GM23248 (cell line): Measurements from ENCODE around the gene TXNRD1. TPM values are rescaled to one million over a fixed set of nuclear protein-coding genes. Genes with fewer than 3 reads are reported as not detected.
"Not testable (repeated sequence)": the region's sequence is repeated elsewhere in the genome, so short reads cannot be mapped to it uniquely, and the experiment has no call there.

Source experiments
- DNase-seq: peaks from one replicate; pipeline ENCODE4 v3.0.0-alpha.2; 2015
- H2AFZ ChIP-seq: fragments of 200-600 bp; sonication (generic); 2 replicates; pipeline ENCODE4 v1.6.1; 2016; ENCODE audit warnings: antibody characterized with exemption
- H3F3A ChIP-seq: fragments of 200-600 bp; sonication (generic); 2 replicates; pipeline ENCODE4 v1.6.1; 2016; ENCODE audit warnings: mild to moderate bottlenecking, antibody characterized with exemption, mixed run types; ENCODE audit not compliant: insufficient read depth
- H3K27ac ChIP-seq: fragments of 200-600 bp; sonication (generic); 2 replicates; pipeline ENCODE4 v1.5.1; 2016; ENCODE audit warnings: mild to moderate bottlenecking
- H3K27me3 ChIP-seq: fragments of 200-600 bp; sonication (generic); replicated peaks from 2 replicates; pipeline ENCODE4 v1.6.1; 2016; ENCODE audit warnings: mild to moderate bottlenecking; ENCODE audit not compliant: insufficient read depth
- H3K36me3 ChIP-seq: fragments of 200-600 bp; sonication (generic); 2 replicates; pipeline ENCODE4 v1.6.1; 2016; ENCODE audit warnings: low read depth, mild to moderate bottlenecking
- H3K4me1 ChIP-seq: fragments of 200-600 bp; sonication (generic); 2 replicates; pipeline ENCODE4 v1.6.1; 2016; ENCODE audit warnings: mild to moderate bottlenecking; ENCODE audit not compliant: insufficient read depth
- H3K4me2 ChIP-seq: fragments of 200-600 bp; sonication (generic); one replicate; pipeline ENCODE4 v1.6.1; 2016; ENCODE audit warnings: mild to moderate bottlenecking; ENCODE audit not compliant: unreplicated experiment
- H3K4me3 ChIP-seq: fragments of 200-600 bp; sonication (generic); 2 replicates; pipeline ENCODE4 v1.5.1; 2016; ENCODE audit warnings: mild to moderate bottlenecking
- H3K79me2 ChIP-seq: fragments of 200-600 bp; sonication (generic); 2 replicates; pipeline ENCODE4 v1.6.1; 2016; ENCODE audit warnings: mild to moderate bottlenecking; ENCODE audit not compliant: insufficient read depth
- H3K9ac ChIP-seq: fragments of 200-600 bp; sonication (generic); 2 replicates; pipeline ENCODE4 v1.6.1; 2016; ENCODE audit warnings: mild to moderate bottlenecking
- H3K9me2 ChIP-seq: fragments of 200-600 bp; sonication (generic); 2 replicates; pipeline ENCODE4 v1.6.1; 2016; ENCODE audit warnings: mixed run types, mild to moderate bottlenecking, moderate library complexity; ENCODE audit not compliant: insufficient read depth
- H3K9me3 ChIP-seq: fragments of 200-600 bp; sonication (generic); one replicate; pipeline ENCODE4 v1.6.1; 2017; ENCODE audit warnings: low read depth
- H4K20me1 ChIP-seq: fragments of 200-600 bp; sonication (generic); 2 replicates; pipeline ENCODE4 v1.6.0; 2016; ENCODE audit not compliant: insufficient read depth
- EZH2 ChIP-seq: fragments of 200-600 bp; sonication (generic); IDR thresholded peaks from 2 replicates; pipeline ENCODE4 v1.6.1; 2018; ENCODE audit warnings: antibody characterized with exemption, mild to moderate bottlenecking; ENCODE audit not compliant: insufficient read depth, poor library complexity, severe bottlenecking
- EZH2phosphoT487 ChIP-seq: fragments of 200-600 bp; sonication (generic); IDR thresholded peaks from 2 replicates; pipeline ENCODE4 v1.6.1; 2018; ENCODE audit warnings: antibody characterized with exemption, moderate library complexity, mild to moderate bottlenecking, low read depth; ENCODE audit not compliant: insufficient read depth
- WGBS, 2 experiments: methylation state at CpG; one replicate each; pipeline ENCODE4 v1.1.6; 2015 to 2017; ENCODE audit warnings: low lambda C conversion rate in 2 of 2, low coverage in 1 of 2; ENCODE audit errors: missing lambda C conversion rate in 2 of 2; 5-methylcytosine and 5-hydroxymethylcytosine counted together
- in situ Hi-C: fragments of 300-500 bp; cut with MboI; formaldehyde crosslinking; loops from 2 replicates; pipeline ENCODE4 v1.15.0; 2020
- polyA plus RNA-seq: library from polyadenylated mRNA; unstranded; fragments of >200 nt; fragmentation: Nextera tagmentation; extraction: Ambion mirVana; gene quantifications from 2 replicates; pipeline ENCODE4 v1.2.1, GENCODE V29; 2016
- total RNA-seq: library from RNA; depleted of rRNA; stranded (reverse); fragments of >200 nt; shearing (Covaris generic); gene quantifications from 2 replicates; pipeline ENCODE4 v1.2.3, GENCODE V29; 2014

The TXNRD1 gene
- total and polyA plus RNA-seq, 2 experiments from 2014 or later, result 255 to 477 TPM

DNA sequence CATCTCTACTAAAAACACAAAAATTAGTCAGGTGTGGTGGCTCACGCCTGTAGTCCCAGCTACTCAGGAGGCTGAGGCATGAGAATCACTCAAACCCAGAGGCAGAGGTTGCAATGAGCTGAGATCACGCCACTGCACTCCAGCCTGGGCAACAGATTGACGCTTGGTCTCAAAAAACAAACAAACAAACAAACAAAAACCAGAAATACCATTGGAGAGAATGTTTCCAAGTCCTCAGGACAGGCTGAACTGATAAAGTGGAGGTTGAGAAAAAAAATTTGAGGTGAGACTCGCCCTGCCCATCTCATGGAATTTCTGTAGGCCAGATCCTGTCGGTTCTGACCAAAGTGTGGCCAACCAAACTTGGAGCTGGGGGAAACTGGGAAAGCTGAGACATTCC lies 47.0 kb upstream of the TXNRD1 start:
- in situ Hi-C loops, result no loop called here
- Histone ChIP-seq H3F3A (no peaks in the 10 kb centered on the region), H3K27ac (no peak overlapping the region), H3K9ac (no peak overlapping the region), H4K20me1 (no peaks in the 10 kb centered on the region), H3K4me1 (no peaks in the 10 kb centered on the region), H3K4me2 (no peak overlapping the region), H3K27me3 (no peaks in the 10 kb centered on the region), H3K79me2 (no peaks in the 10 kb centered on the region), H3K9me2 (no peaks in the 10 kb centered on the region), H3K9me3 (no peaks in the 10 kb centered on the region), H3K4me3 (no peak overlapping the region), H2AFZ (no peak overlapping the region), H3K36me3 (no peaks in the 10 kb centered on the region)
- no peak for DNase-seq
- no peak for TF ChIP-seq EZH2phosphoT487
- no peak for TF ChIP-seq EZH2
- WGBS, 2 experiments, result 85 to 88% methylated on average over 5 of the region's 5 CpGs

DNA sequence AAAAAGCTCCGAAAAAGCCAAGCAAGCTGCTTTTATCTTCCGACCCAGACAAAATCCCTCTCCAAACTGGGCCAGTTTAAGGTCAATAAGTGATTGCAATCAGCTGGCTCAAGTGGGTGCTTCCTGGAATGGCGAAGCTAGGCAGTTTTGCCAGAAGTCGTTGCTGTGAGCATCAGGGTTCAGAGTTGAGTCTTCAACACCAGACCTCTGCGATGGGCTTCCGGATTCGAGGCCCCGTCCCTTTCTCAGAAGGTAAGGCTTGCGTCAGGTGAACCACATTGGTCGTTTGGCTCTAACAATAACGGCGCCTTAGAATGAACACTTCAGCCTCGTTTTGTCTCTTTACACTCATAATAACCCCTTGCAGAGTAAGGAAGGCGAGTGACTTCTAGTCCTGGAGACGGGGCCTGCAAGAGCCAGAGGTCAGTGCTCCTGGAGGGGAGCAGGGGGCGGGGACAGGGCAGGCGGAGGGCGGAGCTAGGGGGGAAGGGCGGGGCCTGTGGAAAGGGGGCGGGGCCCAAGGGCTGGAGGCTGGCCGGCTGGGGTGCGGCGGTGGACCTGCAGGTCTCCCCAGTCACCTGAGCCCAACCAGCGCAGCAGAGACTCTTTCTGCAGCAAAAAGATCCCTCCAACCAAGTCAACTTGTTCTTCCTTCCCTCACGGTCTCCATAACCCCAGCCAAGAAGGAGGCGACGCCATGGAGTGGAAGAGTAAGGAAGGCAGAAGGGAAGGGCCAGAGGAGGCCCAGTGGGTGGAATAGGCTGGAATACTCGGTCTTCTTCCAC lies 43.6 kb upstream of the TXNRD1 start:
- Histone ChIP-seq H2AFZ (no peak overlapping the region), H3K4me2 (no peak overlapping the region), H3K4me1 (peaks cover 4% of the 10 kb centered on the region), H3K4me3 (no peak overlapping the region), H3K79me2 (no peaks in the 10 kb centered on the region), H4K20me1 (no peaks in the 10 kb centered on the region), H3K9ac (no peak overlapping the region), H3K27me3 (no peaks in the 10 kb centered on the region), H3F3A (peaks cover 5% of the 10 kb centered on the region), H3K27ac (no peak overlapping the region), H3K9me3 (no peaks in the 10 kb centered on the region), H3K36me3 (no peaks in the 10 kb centered on the region), H3K9me2 (no peaks in the 10 kb centered on the region)
- in situ Hi-C loops, result no loop called here
- no peak for TF ChIP-seq EZH2
- TF ChIP-seq EZH2phosphoT487, result no peak
- no peak for DNase-seq
- 88% methylated on average over 25 to 28 of the region's 28 CpGs for WGBS, 2 experiments

DNA sequence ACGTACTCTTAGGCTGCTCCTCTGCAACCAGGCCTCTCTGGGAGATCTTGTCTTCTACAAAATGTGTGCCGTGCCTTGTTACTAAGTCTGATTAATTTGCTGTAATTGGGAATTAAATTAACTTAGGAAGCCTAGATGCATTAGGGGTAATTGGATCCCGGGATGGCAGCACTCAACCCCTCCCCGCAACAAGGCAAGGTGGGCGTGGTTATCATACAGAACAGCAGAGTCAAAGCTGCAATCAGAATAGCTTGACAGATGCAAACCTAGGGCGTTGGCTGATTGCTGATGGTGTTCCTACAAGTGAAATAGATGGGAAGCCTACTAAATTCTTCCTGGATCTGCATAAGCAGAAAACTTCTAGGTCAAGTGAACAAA lies 43.0 kb upstream of the TXNRD1 start:
- Histone ChIP-seq H3K36me3 (no peaks in the 10 kb centered on the region), H3K79me2 (no peaks in the 10 kb centered on the region), H3K27me3 (no peaks in the 10 kb centered on the region), H2AFZ (no peak overlapping the region), H3K4me3 (no peak overlapping the region), H3K9me3 (no peaks in the 10 kb centered on the region), H3K9ac (no peak overlapping the region), H4K20me1 (no peaks in the 10 kb centered on the region), H3K27ac (no peak overlapping the region), H3K4me1 (peaks cover 8% of the 10 kb centered on the region), H3K4me2 (no peak overlapping the region), H3K9me2 (no peaks in the 10 kb centered on the region), H3F3A (peaks cover 9% of the 10 kb centered on the region)
- no peak for DNase-seq
- TF ChIP-seq EZH2phosphoT487 (no peak), EZH2 (no peak)
- WGBS, 2 experiments, result 74 to 78% methylated on average over 6 of the region's 6 CpGs
- in situ Hi-C loops, result no loop called here

DNA sequence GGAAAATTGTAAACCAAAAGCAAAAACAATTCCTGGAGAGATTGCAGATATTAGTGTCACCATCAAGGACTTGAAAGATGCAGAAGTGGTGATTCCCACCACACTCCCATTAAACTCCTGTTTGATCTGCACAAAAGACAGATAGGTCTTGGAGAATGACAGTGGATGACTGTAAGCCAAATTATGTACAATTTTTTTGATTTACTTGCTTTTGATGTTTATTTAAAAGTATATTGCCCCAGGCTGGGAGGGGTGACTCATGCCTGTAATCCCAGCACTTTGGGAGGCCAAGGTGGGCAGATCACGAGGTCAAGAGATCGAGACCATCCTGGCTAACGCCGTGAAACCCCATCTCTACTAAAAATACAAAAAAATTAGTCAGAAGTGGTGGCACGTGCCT lies 41.8 kb upstream of the TXNRD1 start:
- H2AFZ ChIP-seq, DNase-seq, in situ Hi-C loops: not testable (repeated sequence)

DNA sequence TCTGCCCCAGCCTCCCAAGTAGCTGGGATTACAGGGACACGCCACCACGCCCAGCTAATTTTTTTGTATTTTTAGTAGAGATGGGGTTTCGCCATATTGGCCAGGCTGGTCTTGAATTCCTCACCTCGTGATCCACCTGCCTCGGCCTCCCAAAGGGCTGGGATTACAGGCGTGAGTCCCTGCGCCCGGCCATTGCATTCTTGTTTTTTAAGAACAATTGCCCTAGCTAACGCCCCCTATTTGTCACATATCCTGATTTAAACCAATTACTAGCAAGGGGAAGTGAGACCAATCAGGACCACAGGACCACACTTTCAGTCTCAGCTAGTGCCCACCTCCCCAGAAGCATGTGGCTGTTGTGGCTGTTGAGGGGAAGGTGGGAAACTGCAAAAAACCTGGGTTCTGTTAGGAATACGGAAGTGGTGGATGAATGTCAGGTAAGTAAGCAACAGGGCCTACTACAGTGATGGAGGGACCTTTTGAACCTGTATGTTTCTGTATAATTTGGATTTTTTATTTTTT lies 39.8 kb upstream of the TXNRD1 start:
- no peak overlapping the region for H3K4me2 ChIP-seq
- H4K20me1 ChIP-seq, result no peaks in the 10 kb centered on the region
- no peak overlapping the region for H3K4me3 ChIP-seq
- no peaks in the 10 kb centered on the region for H3K9me3 ChIP-seq
- H2AFZ ChIP-seq, result no peak overlapping the region
- H3K79me2 ChIP-seq, result no peaks in the 10 kb centered on the region
- in situ Hi-C loops, result no loop called here
- no peak overlapping the region for H3K9ac ChIP-seq
- H3K27me3 ChIP-seq, result no peaks in the 10 kb centered on the region
- DNase-seq, result no peak
- 86 to 89% methylated on average over 10 of the region's 10 CpGs for WGBS, 2 experiments
- TF ChIP-seq EZH2phosphoT487, result no peak
- no peak for TF ChIP-seq EZH2
- no peak overlapping the region for H3K27ac ChIP-seq
- H3F3A ChIP-seq, result peaks cover 38% of the 10 kb centered on the region
- no peaks in the 10 kb centered on the region for H3K9me2 ChIP-seq
- peaks cover 30% of the 10 kb centered on the region for H3K4me1 ChIP-seq
- no peaks in the 10 kb centered on the region for H3K36me3 ChIP-seq

More for the DNA sequence above, 41.8 kb upstream of the TXNRD1 start:
- peaks cover 20% of the 10 kb centered on the region for H3K4me1 ChIP-seq
- not testable (repeated sequence) for H3K9me2 ChIP-seq, H3K27ac ChIP-seq, H3K36me3 ChIP-seq, H3K9me3 ChIP-seq, H3K9ac ChIP-seq, H3K4me3 ChIP-seq, H3K27me3 ChIP-seq, H3K4me2 ChIP-seq, H3K79me2 ChIP-seq, H4K20me1 ChIP-seq
- peaks cover 21% of the 10 kb centered on the region for H3F3A ChIP-seq
- 88 to 92% methylated on average over 5 of the region's 5 CpGs for WGBS, 2 experiments
